UCSD-AML1 (cell line): ENCODE results near the gene SHLD2.
A peak's percentile ranks its signal among the peaks of the same experiment; 100 is the strongest.
"Not testable (repeated sequence)": the region's sequence is repeated elsewhere in the genome, so short reads cannot be mapped to it uniquely, and the experiment has no call there.

Experiments
- DNase-seq: peaks from one replicate; lab custom pipeline; 2025; ENCODE audit not compliant: unreplicated experiment; lab: John Stamatoyannopoulos, UW

The SHLD2 gene

GRCh38 chr10:87084291-87084782 is 10.7 kb upstream of the SHLD2 start:
- DNase-seq = not testable (repeated sequence)

- no peak for DNase-seq
These were observed 9.5 kb upstream of the SHLD2 start for GRCh38 chr10:87085537-87085936.

DNA sequence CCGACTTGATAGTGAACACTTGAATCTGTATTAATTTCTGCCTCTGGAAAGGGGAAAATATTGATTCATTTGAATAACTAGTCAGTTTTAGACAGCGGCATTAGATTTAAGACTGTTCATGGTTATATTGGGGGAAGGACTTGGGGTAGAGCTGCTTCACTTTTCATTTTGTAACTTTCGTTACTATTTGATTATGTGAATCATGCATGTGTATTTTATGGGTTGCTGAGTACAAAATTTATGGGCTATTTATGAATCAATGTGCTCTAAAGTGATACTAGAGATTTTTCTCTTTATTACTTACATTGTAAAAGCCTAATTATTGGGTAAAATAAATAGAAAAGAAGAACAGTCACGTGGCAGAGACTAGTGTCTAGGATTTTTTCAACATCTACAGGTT is 5.3 kb upstream of the SHLD2 start:
- no peak for DNase-seq

DNA sequence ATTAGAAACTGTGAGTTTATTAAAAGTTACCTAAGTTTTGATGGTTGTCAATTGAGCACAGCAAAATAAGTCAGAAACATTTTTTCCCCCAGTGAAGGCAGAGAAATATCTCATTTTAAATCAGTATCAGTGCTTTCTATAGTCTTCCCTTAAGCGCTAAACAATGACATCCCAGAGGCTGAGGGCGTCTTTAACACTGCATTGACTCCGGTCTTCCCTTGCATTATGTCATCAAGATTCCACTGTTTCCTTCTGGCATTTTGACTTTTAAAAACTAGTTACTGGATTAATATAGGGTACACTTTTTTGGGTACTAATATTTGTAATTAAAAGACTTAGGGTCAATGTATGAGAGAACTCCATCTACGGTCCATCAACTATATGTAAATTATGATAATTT is 4.2 kb upstream of the SHLD2 start:
- DNase-seq = no peak

DNA sequence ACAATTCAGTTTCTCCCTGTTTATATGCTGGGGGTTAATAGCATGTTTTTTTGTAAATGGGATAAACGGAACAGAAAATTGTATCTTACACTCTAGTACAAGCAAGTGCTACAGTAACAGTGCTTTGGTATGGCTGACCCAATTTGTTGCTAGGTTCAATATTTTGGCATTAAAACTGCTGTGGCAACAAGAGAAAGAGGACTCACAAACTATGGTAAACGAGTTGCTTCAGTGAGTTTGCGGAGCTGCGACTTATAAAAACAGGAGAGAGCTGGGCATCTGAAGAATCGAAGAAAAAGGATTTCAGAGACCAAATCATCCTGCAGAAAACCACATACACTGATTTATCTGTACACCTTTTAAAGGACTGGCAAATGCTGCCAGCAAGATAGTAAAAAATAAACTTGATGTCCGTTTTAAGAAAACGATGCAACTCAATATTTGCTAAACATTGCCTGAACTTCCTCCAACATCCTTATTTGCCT is 2.6 kb upstream of the SHLD2 start:
- no peak for DNase-seq

DNA sequence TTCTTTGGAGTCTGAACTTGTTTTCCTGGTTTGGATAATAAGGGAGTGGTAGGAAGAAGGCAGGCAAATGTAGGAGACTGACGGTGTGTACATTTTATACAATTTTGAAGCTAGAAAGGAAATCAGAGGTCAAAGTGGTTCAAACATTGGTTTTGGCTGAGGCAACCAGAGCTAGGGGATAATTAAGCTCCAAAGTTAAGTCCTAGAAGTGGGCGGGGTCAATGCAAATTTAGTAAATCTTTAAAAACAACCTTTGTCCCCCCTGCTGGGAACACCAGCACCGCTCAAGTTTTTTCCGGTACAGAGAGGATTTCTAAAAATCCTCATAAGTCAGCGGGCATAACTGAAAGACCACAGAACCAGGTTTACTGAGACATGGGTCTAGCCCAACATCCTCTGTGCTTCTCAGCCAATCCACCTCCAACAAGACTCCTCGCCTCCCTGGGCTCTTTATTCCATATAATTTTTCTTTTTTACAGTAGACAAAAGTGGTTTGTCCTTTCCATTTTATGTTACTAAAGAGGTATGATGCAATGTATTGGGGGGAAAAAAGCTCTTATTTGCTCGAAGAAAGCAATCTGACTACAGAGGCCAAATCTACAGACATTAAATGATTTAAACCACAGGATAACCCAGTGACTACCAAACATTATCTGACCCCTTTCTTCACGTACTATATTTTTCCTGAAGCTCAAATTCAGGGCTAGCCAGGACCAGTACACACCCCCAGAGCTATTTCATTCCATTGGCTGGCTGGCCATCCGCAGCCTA is 2.0 kb upstream of the SHLD2 start:
- DNase-seq = no peak

- DNase-seq = peak; percentile 70
These were observed 1.2 kb upstream of the SHLD2 start for GRCh38 chr10:87093632-87094372.

GRCh38 chr10:87095236-87095945 is 385 bp downstream of the SHLD2 start:
- DNase-seq = peak; percentile 89

DNA sequence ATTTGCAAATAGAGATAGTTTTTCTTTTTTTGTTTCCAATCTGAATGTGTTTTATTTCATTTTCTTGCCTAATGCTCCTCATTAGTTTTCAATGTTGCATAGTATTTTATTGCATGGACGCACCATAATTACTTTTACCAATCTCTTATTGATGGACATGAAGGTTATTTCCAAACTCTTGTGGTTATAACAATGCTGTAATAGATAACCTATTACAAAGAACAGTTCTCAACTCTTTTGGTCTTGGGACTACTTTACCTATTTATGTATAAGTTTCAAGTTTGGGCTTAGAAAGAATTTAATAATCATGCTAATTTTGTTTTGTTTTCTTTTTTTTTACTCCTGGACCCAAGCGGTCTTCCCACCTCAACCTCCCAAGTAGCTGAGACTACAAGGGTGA is 7.0 kb downstream of the SHLD2 start:
- no peak for DNase-seq

GRCh38 chr10:87104727-87105126 is 9.7 kb downstream of the SHLD2 start:
- DNase-seq = not testable (repeated sequence)

DNA sequence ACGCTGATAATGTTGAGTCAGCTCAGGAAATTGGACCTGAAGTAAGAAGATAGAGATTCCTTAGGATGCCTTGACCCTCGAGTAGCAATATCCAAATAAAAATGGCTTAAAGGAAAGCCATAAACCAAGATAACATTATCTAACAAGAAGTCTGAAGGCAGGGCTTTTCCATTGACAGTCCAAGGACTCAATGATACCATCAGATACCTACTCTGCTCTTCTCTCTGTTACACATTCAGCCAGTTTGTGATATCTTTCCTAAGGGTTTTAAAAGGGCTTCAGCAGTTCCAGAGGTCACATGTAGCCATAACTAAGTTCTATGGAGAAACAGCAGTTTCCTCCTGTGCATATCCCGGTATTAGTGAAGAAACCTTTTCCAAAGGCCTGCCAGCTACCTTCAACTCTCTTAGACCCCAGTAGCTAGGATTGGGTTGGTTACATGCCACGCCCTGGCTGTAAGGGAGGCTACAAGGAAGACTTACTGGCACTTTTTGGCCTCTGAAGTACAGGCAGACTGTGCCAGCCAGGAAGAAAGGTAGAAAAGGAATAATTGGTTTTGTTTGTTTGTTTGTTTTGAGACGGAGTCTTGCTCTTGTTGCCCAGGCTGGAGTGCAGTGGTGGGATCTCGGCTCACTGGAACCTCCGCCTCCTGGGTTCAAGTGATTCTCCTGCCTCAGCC is 10.6 kb downstream of the SHLD2 start:
- no peak for DNase-seq

- not testable (repeated sequence) for DNase-seq
These were observed 23.1 kb downstream of the SHLD2 start for GRCh38 chr10:87118122-87118521.

- DNase-seq = not testable (repeated sequence)
These were observed 24.0 kb downstream of the SHLD2 start for GRCh38 chr10:87119029-87119428.

- not testable (repeated sequence) for DNase-seq
These were observed 28.3 kb downstream of the SHLD2 start for GRCh38 chr10:87123351-87123750.

DNA sequence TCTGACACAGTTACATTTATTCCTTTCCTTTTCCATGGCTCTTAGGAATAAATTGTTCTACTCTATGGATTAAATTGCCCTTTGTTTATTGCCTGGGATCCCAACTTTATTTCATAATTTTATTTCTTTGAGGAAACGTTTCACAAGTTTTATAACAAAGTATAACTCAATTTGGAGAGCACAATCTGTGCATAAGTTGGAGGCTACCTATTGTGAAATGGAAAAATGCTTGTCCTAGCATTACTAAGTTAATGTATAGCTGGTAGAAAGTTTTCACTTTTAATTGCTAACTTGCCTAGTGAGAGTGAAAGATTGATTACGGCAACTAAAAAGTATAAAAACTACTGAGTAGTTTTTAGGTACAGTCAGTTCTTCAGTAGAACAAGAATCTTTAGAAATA is 32.0 kb downstream of the SHLD2 start:
- not testable (repeated sequence) for DNase-seq

- not testable (repeated sequence) for DNase-seq
These were observed 32.7 kb downstream of the SHLD2 start for GRCh38 chr10:87127607-87128156.

DNA sequence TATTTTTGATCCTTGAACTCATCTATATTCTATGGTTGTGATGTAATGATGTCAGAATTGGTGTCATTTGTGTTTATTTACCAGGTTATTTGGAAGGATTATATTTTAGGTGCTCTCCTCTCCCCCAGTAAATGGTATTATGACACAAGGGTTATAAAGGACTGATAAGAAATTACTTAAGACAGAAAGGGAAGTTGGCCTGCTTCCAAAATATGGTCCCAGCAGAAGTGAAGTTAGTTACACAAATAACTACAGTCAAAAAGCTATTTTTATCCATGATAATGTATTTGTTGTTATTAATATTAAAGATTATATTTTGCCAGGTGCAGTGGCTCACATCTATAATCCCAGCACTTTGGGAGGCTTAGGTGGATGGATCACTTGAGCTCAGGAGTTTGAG is 37.2 kb downstream of the SHLD2 start:
- DNase-seq = not testable (repeated sequence)

- DNase-seq = not testable (repeated sequence)
These were observed 38.9 kb downstream of the SHLD2 start for GRCh38 chr10:87133936-87134335.

GRCh38 chr10:87134440-87134839 is 39.4 kb downstream of the SHLD2 start:
- DNase-seq = not testable (repeated sequence)

DNA sequence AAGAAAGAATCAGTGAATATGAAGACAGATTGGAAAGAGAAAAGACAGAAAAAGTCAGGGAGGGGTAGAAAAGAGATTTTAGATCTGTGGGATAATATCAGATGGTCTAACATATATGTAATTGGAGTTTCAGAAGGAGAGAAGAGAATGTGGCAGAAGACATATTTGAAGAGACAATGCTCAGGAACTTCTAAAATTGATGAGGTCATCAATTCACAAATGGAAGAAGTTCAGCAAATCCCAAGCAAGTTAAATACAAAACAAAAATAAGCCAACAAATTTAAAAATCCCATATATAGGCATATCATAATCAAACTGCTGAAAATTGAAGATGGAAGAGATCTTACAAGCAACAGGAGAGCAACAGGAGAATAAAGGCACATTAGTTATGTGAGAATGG is 42.5 kb downstream of the SHLD2 start:
- not testable (repeated sequence) for DNase-seq
